Measurements from ENCODE around the gene PARD3B.

- TF ChIP-seq CTCF (IDR thresholded peaks at IDR 0.05; ENCODE audit: insufficient read depth, low read length) (no peak), POLR2AphosphoS5 (IDR thresholded peaks at IDR 0.05; ENCODE audit: low read depth) (no peak), REST (IDR thresholded peaks at IDR 0.05; ENCODE audit: insufficient replicate concordance, low read depth) (no peak), SPI1 (IDR thresholded peaks at IDR 0.05; ENCODE audit: borderline replicate concordance, low read depth) (no peak)
Measured at GRCh38 chr2:204754898-204755297, 209.6 kb downstream of the PARD3B start.
